Fibroblast of pulmonary artery (primary cell): ENCODE results near the gene TLX1.

Source experiments
- DNase-seq: peaks from one replicate; pipeline ENCODE4 v3.0.0-alpha.2; 2010; ENCODE audit warnings: low read depth
- H3K4me3 ChIP-seq: replicated peaks from 2 replicates; pipeline ENCODE4 v1.5.1; 2011; ENCODE audit warnings: low read depth, mild to moderate bottlenecking, control low read depth, low read length, moderate library complexity
- TF ChIP-seq, protein P1 (sequence below): IDR thresholded peaks from 2 replicates; pipeline ENCODE4 v1.5.1; 2011; ENCODE audit warnings: mild to moderate bottlenecking, control low read depth, low read length, inconsistent platforms; ENCODE audit errors: missing control alignments

The TLX1 gene

DNA sequence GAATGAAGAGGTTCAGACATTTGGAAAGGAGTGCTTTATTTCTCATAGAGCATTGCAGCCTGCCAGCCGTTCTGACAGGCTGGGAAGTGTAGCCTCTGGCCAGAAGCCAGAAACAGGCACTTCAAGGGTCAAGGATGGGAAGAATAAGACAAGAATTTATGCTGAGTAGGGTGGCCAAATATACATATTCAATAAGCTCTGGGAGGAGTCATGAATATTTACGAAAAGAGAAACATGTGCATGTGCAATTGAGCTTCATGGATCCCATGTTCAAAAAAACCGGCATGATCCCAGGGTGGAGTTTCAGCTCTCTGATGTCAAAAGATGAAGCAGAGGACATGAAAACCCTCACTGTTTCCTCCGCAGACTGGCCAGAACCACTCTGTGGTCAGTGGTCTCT is 32.9 kb downstream of the TLX1 start:
- H3K4me3 ChIP-seq = no peak overlapping the region
- no peak for DNase-seq
- TF ChIP-seq, protein P1, sequence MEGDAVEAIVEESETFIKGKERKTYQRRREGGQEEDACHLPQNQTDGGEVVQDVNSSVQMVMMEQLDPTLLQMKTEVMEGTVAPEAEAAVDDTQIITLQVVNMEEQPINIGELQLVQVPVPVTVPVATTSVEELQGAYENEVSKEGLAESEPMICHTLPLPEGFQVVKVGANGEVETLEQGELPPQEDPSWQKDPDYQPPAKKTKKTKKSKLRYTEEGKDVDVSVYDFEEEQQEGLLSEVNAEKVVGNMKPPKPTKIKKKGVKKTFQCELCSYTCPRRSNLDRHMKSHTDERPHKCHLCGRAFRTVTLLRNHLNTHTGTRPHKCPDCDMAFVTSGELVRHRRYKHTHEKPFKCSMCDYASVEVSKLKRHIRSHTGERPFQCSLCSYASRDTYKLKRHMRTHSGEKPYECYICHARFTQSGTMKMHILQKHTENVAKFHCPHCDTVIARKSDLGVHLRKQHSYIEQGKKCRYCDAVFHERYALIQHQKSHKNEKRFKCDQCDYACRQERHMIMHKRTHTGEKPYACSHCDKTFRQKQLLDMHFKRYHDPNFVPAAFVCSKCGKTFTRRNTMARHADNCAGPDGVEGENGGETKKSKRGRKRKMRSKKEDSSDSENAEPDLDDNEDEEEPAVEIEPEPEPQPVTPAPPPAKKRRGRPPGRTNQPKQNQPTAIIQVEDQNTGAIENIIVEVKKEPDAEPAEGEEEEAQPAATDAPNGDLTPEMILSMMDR = no peak

DNA sequence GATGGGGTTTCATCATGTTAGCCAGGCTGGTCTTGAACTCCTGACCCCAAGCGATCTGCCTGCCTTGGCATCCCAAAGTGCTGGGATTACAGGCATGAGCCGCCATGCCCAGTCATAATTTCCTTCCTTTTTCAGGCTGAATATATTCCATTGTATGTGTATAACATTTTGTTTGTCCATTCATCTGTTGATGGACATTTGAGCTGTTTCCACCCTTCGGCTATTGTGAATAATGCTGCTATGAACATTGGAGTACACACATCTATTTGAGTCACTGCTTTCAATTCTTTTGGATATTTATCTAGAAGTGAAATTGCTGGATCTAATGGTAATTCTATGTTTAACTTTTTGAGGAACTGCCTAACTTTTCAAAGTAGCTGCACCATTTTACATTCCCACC is 34.6 kb downstream of the TLX1 start:
- no peak overlapping the region for H3K4me3 ChIP-seq
- TF ChIP-seq, protein P1 = no peak
- DNase-seq = no peak

DNA sequence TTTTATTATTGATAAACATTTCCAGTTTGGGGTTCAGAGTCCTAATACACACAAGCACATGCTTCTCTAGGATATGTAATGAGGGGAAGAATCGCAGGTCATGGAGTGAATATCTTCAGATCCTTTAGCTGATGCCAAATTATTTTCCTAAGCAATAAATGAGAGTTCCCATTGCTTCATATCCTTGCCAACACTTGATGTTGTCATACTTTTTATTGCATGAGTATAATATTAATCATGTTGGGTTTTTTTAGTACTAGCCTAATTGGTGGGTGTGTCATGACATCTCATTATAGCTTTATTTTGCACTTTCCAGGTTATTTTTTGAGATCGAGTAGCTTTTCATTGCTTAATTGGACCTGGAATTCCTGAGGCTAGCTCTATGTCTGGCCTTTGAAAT is 35.3 kb downstream of the TLX1 start:
- DNase-seq = no peak
- TF ChIP-seq, protein P1 = no peak
- H3K4me3 ChIP-seq = no peak overlapping the region

DNA sequence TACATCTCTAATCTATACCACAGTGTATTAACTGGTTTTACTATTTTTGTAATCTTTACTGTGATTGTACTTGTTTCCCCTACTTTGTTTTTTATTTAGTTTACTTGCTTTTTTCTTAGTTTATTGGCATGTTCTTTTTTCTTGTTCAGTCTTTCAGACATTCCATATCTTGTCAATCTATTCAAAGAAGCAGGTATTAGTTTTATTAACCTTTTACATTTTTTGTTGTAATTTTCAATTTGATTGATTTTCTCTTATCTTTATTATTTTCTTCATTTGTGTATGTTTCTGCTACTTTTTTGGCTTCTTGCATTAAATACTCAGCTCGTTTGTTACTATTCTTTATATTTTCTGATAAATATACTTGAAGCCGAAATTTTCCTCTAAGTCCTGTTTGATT is 41.6 kb downstream of the TLX1 start:
- DNase-seq = no peak
- H3K4me3 ChIP-seq = no peak overlapping the region
- TF ChIP-seq, protein P1 = no peak

DNA sequence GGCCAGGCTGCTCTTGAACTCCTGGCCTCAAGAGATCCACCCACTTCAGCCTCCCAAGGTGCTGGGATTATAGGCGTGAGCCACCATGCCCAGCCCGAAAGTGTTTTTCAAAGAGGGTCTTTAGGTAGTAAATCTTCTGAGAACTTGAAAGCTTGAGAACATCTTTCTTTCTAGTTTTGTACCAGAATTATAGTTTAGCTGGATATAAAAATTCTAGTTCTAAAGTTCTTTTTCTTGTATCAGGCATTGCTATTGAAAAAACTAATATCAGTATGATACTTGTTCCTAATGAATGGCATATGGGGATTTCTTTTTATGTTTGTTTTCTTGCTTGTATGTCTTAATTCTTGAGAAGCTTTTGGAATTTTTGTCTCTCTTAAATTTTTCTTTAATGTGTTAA is 43.2 kb downstream of the TLX1 start:
- no peak for DNase-seq
- no peak overlapping the region for H3K4me3 ChIP-seq
- TF ChIP-seq, protein P1 = no peak

DNA sequence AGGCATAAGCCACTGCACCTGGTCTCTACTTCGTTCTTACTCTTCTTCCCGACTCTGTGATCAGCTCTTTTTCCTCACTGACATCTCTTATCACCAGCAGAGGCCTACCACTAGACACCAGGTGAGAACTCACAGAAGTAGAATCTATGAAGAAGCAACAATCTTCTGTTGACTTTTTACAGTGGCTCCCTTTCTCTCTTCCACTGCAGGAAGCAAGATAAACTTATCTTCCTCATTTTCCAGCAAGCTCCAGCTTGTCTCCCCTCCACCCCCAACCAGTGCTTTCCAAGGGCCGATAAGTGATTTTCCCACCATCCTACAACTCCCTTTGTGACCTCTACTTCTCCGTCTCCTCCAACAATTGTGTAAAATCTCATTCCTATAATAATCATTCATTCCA is 45.5 kb downstream of the TLX1 start:
- TF ChIP-seq, protein P1 = no peak
- DNase-seq = no peak
- H3K4me3 ChIP-seq = no peak overlapping the region

DNA sequence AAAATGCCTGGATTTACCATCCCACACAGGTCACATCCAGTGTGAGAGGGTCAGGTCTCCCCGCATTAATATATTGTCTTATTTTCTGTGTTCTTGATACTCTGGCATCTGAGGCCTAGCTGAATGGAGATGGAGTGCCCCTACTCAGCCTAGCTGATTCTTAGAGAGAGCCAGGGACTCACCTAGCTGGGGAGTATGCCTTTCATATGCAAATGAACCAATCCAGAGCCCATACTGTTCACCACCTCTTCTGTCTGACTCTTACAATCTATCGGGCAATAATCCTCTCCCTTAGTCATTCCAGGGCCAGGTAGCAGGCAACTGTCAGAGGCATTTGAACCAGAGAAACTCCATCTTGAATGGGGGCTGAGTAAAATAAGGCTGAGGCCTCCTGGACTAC is 51.8 kb downstream of the TLX1 start:
- TF ChIP-seq, protein P1 = no peak
- no peak for DNase-seq
- H3K4me3 ChIP-seq = no peak overlapping the region
